HEK293 (cell line): ENCODE results near the gene DDX39A.
A peak's percentile ranks its signal among the peaks of the same experiment; 100 is the strongest.

ENCODE experiments used
- CTCF ChIA-PET: fragments of 350-600 bp; formaldehyde crosslinking; extraction: SDS; loops from one replicate; lab custom pipeline; 2021; ENCODE audit warnings: antibody characterized with exemption; lab: Yijun Ruan, JAX
- POLR2A ChIA-PET: fragments of 300-600 bp; formaldehyde crosslinking; extraction: SDS; loops from one replicate; lab custom pipeline; 2020; ENCODE audit warnings: antibody characterized with exemption, inconsistent platforms; lab: Yijun Ruan, JAX
- H3K27ac ChIP-seq: fragments of 200-500 bp; sonication (Bioruptor generic); 2 replicates; pipeline ENCODE4 v1.5.1; 2014; ENCODE audit warnings: low read depth, low read length, control low read depth, inconsistent platforms; ENCODE audit errors: extremely low read depth
- H3K36me3 ChIP-seq, 2 experiments: fragments of 200-500 bp in 1 of 2; sonication (Bioruptor generic) in 1 of 2; 1 replicate in 1 of 2; 2 replicates in 1 of 2; pipeline ENCODE4 v1.5.1; 2014 to 2017; ENCODE audit warnings: inconsistent platforms in 2 of 2, low read length in 2 of 2; ENCODE audit not compliant: control insufficient read depth in 2 of 2, insufficient read depth in 1 of 2
- H3K4me1 ChIP-seq: fragments of 200-500 bp; sonication (Bioruptor generic); 2 replicates; pipeline ENCODE4 v1.5.1; 2014; ENCODE audit warnings: mild to moderate bottlenecking, low read length, inconsistent platforms; ENCODE audit not compliant: control insufficient read depth, insufficient read depth
- H3K4me3 ChIP-seq: 2 replicates; pipeline ENCODE4 v1.5.1; 2011; ENCODE audit warnings: low read depth, mild to moderate bottlenecking, control low read depth, low read length, moderate library complexity
- H3K9me3 ChIP-seq: fragments of 200-500 bp; sonication (Bioruptor generic); 2 replicates; pipeline ENCODE4 v1.5.1; 2014; ENCODE audit warnings: low read depth, low read length, inconsistent platforms; ENCODE audit not compliant: control insufficient read depth, insufficient read depth
- BCL11A ChIP-seq: fragments of 450-650 bp; formaldehyde crosslinking; IDR thresholded peaks from 2 replicates; pipeline ENCODE4 v1.5.1; 2016; ENCODE audit warnings: low read depth, missing biosample characterization, missing genetic modification characterization
- GFI1B ChIP-seq: fragments of 450-650 bp; formaldehyde crosslinking; IDR thresholded peaks from 2 replicates; pipeline ENCODE4 v1.5.1; 2016; ENCODE audit warnings: missing biosample characterization, missing genetic modification characterization
- GLI4 ChIP-seq: fragments of 450-650 bp; formaldehyde crosslinking; IDR thresholded peaks from 2 replicates; pipeline ENCODE4 v1.5.1; 2016; ENCODE audit warnings: missing biosample characterization, missing genetic modification characterization
- HOXC10 ChIP-seq: sonication (generic); formaldehyde crosslinking; IDR thresholded peaks from 2 replicates; pipeline ENCODE4 v1.8.1; 2023; ENCODE audit warnings: mild to moderate bottlenecking, missing genetic modification reagents
- KLF8 ChIP-seq: fragments of 450-650 bp; formaldehyde crosslinking; IDR thresholded peaks from 2 replicates; pipeline ENCODE4 v1.5.1; 2016; ENCODE audit warnings: missing biosample characterization, missing genetic modification characterization
- KLF9 ChIP-seq: fragments of 450-650 bp; formaldehyde crosslinking; IDR thresholded peaks from 2 replicates; pipeline ENCODE4 v1.5.1; 2016; ENCODE audit warnings: missing biosample characterization, missing genetic modification characterization, low read depth
- PATZ1 ChIP-seq: fragments of 450-650 bp; formaldehyde crosslinking; IDR thresholded peaks from 2 replicates; pipeline ENCODE4 v1.5.1; 2016; ENCODE audit warnings: missing biosample characterization, missing genetic modification characterization
- REPIN1 ChIP-seq: fragments of 450-650 bp; formaldehyde crosslinking; IDR thresholded peaks from 2 replicates; pipeline ENCODE4 v1.5.1; 2017; ENCODE audit warnings: missing biosample characterization, missing genetic modification characterization, low read depth
- SP2 ChIP-seq: fragments of 450-650 bp; formaldehyde crosslinking; IDR thresholded peaks from 2 replicates; pipeline ENCODE4 v1.5.1; 2016; ENCODE audit warnings: missing biosample characterization, missing genetic modification characterization
- SP3 ChIP-seq: fragments of 450-650 bp; formaldehyde crosslinking; IDR thresholded peaks from 2 replicates; pipeline ENCODE4 v1.5.1; 2016; ENCODE audit warnings: missing biosample characterization, missing genetic modification characterization
- YY2 ChIP-seq: fragments of 450-650 bp; formaldehyde crosslinking; IDR thresholded peaks from 2 replicates; pipeline ENCODE4 v1.5.1; 2016; ENCODE audit warnings: missing biosample characterization, missing genetic modification characterization
- ZBTB17 ChIP-seq: fragments of 450-650 bp; formaldehyde crosslinking; IDR thresholded peaks from 2 replicates; pipeline ENCODE4 v1.5.1; 2016; ENCODE audit warnings: missing biosample characterization, missing genetic modification characterization
- ZNF155 ChIP-seq: fragments of 450-650 bp; formaldehyde crosslinking; IDR thresholded peaks from 2 replicates; pipeline ENCODE4 v1.5.1; 2016; ENCODE audit warnings: missing biosample characterization, missing genetic modification characterization
- ZNF169 ChIP-seq: fragments of 450-650 bp; formaldehyde crosslinking; IDR thresholded peaks from 2 replicates; pipeline ENCODE4 v1.5.1; 2016; ENCODE audit warnings: missing biosample characterization, missing genetic modification characterization
- ZNF175 ChIP-seq: fragments of 450-650 bp; formaldehyde crosslinking; IDR thresholded peaks from 2 replicates; pipeline ENCODE4 v1.5.1; 2016; ENCODE audit warnings: missing biosample characterization, missing genetic modification characterization
- ZNF18 ChIP-seq: fragments of 450-650 bp; formaldehyde crosslinking; IDR thresholded peaks from 2 replicates; pipeline ENCODE4 v1.5.1; 2016; ENCODE audit warnings: missing biosample characterization, missing genetic modification characterization
- ZNF266 ChIP-seq: fragments of 450-650 bp; formaldehyde crosslinking; IDR thresholded peaks from 2 replicates; pipeline ENCODE4 v1.5.1; 2016; ENCODE audit warnings: missing biosample characterization, missing genetic modification characterization, low read depth
- ZNF280D ChIP-seq: fragments of 450-650 bp; formaldehyde crosslinking; IDR thresholded peaks from 2 replicates; pipeline ENCODE4 v1.5.1; 2016; ENCODE audit warnings: missing biosample characterization, missing genetic modification characterization
- ZNF341 ChIP-seq: fragments of 450-650 bp; formaldehyde crosslinking; IDR thresholded peaks from 2 replicates; pipeline ENCODE4; 2016; ENCODE audit warnings: low read depth, missing biosample characterization, missing genetic modification characterization
- ZNF398 ChIP-seq: fragments of 450-650 bp; formaldehyde crosslinking; IDR thresholded peaks from 2 replicates; pipeline ENCODE4 v1.5.1; 2017; ENCODE audit warnings: missing biosample characterization, missing genetic modification characterization
- ZNF645 ChIP-seq: fragments of 450-650 bp; formaldehyde crosslinking; IDR thresholded peaks from 2 replicates; pipeline ENCODE4; 2016; ENCODE audit warnings: missing biosample characterization, missing genetic modification characterization
- ZNF76 ChIP-seq: fragments of 450-650 bp; formaldehyde crosslinking; IDR thresholded peaks from 2 replicates; pipeline ENCODE4; 2016; ENCODE audit warnings: low read depth, missing biosample characterization, missing genetic modification characterization, borderline replicate concordance
- ZNF791 ChIP-seq: fragments of 450-650 bp; formaldehyde crosslinking; IDR thresholded peaks from 2 replicates; pipeline ENCODE4 v1.5.1; 2016; ENCODE audit warnings: missing biosample characterization, missing genetic modification characterization
- ZNF843 ChIP-seq: fragments of 450-650 bp; formaldehyde crosslinking; IDR thresholded peaks from 2 replicates; pipeline ENCODE4 v1.5.1; 2016; ENCODE audit warnings: missing biosample characterization, missing genetic modification characterization

DDX39A gene

GRCh38 chr19:14450168-14450874 lies 31.2 kb upstream of the DDX39A start:
- H3K4me3 ChIP-seq: no peak overlapping the region
- peaks cover 34 to 80% of the 10 kb centered on the region in 2 experiments for H3K36me3 ChIP-seq
- POLR2A ChIA-PET: interaction anchor here (1.3 kb wide), 1 partner anchor 68 kb away, joined by 5 read pairs; the partner anchor contains the start of gene DNAJB1
- no peaks in the 10 kb centered on the region for H3K9me3 ChIP-seq
- TF ChIP-seq REPIN1 (tag by site-specific recombination) (no peak), ZBTB17 (tag by site-specific recombination) (no peak), SP3 (tag by site-specific recombination) (peak; percentile 57; the same call in 1 of the 2 replicates), PATZ1 (tag by site-specific recombination) (0 out of 2 replicates have a peak, but pooled peaks have one; percentile 17), KLF9 (peak; percentile 27; the same call in 1 of the 2 replicates), ZNF341 (tag by site-specific recombination) (peak; percentile 83), ZNF18 (tag by site-specific recombination) (no peak), YY2 (tag by site-specific recombination) (no peak), ZNF645 (no peak), KLF8 (tag by site-specific recombination) (peak; percentile 20; the same call in 1 of the 2 replicates), ZNF280D (no peak), GFI1B (tag by site-specific recombination) (no peak), SP2 (tag by site-specific recombination) (peak; percentile 66), ZNF266 (tag by site-specific recombination) (no peak)
- CTCF ChIA-PET: interaction anchor here (0.6 kb wide), 1 partner anchor 838 kb away, joined by 3 read pairs; no protein-coding TSS in a partner anchor
- H3K4me1 ChIP-seq: no peaks in the 10 kb centered on the region
- H3K27ac ChIP-seq: no peak overlapping the region

- CTCF ChIA-PET: no interaction called here
- H3K4me3 ChIP-seq: no peak overlapping the region
- POLR2A ChIA-PET: no interaction called here
- peaks cover 40 to 81% of the 10 kb centered on the region in 2 experiments for H3K36me3 ChIP-seq
- H3K9me3 ChIP-seq: no peaks in the 10 kb centered on the region
- no peak overlapping the region for H3K27ac ChIP-seq
- no peaks in the 10 kb centered on the region for H3K4me1 ChIP-seq
- TF ChIP-seq ZNF843: no peak
- TF ChIP-seq ZNF155 (tag by site-specific recombination): no peak
- no peak for TF ChIP-seq HOXC10 (CRISPR knock-in tag)
- TF ChIP-seq ZNF175: no peak
- TF ChIP-seq GLI4: no peak
- no peak for TF ChIP-seq ZNF169
- TF ChIP-seq ZNF791 (tag by site-specific recombination): no peak
- TF ChIP-seq ZNF398: no peak
- no peak for TF ChIP-seq BCL11A (tag by site-specific recombination)
- TF ChIP-seq ZNF76: no peak
Observed at GRCh38 chr19:14449321-14449720, 30.2 kb upstream of the DDX39A start.
